HG02840 (cell line): ENCODE data around the gene KRT23.
"Not testable (repeated sequence)": the region's sequence is repeated elsewhere in the genome, so short reads cannot be mapped to it uniquely, and the experiment has no call there.

Source experiments
- ATAC-seq: cut with Tn5 transposase; IDR thresholded peaks from one replicate; pipeline ENCODE4 v1.9.1; 2021; ENCODE audit warnings: mild to moderate bottlenecking, moderate library complexity, moderate number of reproducible peaks; ENCODE audit not compliant: unreplicated experiment, low FRiP score

Gene KRT23

GRCh38 chr17:40951011-40951622 is 13.7 kb upstream of the KRT23 start:
- ATAC-seq: no peak

- ATAC-seq: no peak
Observed at GRCh38 chr17:40950176-40950575, 12.7 kb upstream of the KRT23 start.

GRCh38 chr17:40949418-40949817 is 12.0 kb upstream of the KRT23 start:
- no peak for ATAC-seq

- no peak for ATAC-seq
Observed at GRCh38 chr17:40947929-40948328, 10.5 kb upstream of the KRT23 start.

- ATAC-seq: no peak
Observed at GRCh38 chr17:40945414-40945813, 8.0 kb upstream of the KRT23 start.

- ATAC-seq: no peak
Observed at GRCh38 chr17:40944531-40944930, 7.1 kb upstream of the KRT23 start.

- ATAC-seq: no peak
Observed at GRCh38 chr17:40942553-40942952, 5.1 kb upstream of the KRT23 start.

- ATAC-seq: no peak
Observed at GRCh38 chr17:40940266-40940665, 2.8 kb upstream of the KRT23 start.

- no peak for ATAC-seq
Observed at GRCh38 chr17:40938981-40939380, 1.5 kb upstream of the KRT23 start.

GRCh38 chr17:40936976-40937375 is 470 bp downstream of the KRT23 start:
- no peak for ATAC-seq

GRCh38 chr17:40936437-40936971 is 942 bp downstream of the KRT23 start:
- no peak for ATAC-seq

GRCh38 chr17:40935624-40936023 is 1.8 kb downstream of the KRT23 start:
- ATAC-seq: no peak

- ATAC-seq: no peak
Observed at GRCh38 chr17:40932608-40933007, 4.8 kb downstream of the KRT23 start.

- no peak for ATAC-seq
Observed at GRCh38 chr17:40931311-40931710, 6.1 kb downstream of the KRT23 start.

- no peak for ATAC-seq
Observed at GRCh38 chr17:40926341-40926740, 11.1 kb downstream of the KRT23 start.

GRCh38 chr17:40922239-40922638 is 15.2 kb downstream of the KRT23 start:
- ATAC-seq: no peak

- ATAC-seq: no peak
Observed at GRCh38 chr17:40921026-40921425, 16.4 kb downstream of the KRT23 start.

GRCh38 chr17:40917116-40917515 is 20.3 kb downstream of the KRT23 start:
- not testable (repeated sequence) for ATAC-seq

GRCh38 chr17:40916366-40916765 is 21.1 kb downstream of the KRT23 start:
- no peak for ATAC-seq

GRCh38 chr17:40915721-40916256 is 21.7 kb downstream of the KRT23 start:
- no peak for ATAC-seq

GRCh38 chr17:40915199-40915661 is 22.2 kb downstream of the KRT23 start:
- no peak for ATAC-seq
